HCT116 (cell line): Measurements from ENCODE around the gene CD320. TPM values are rescaled to one million over a fixed set of nuclear protein-coding genes. Genes with fewer than 3 reads are reported as not detected.
"Not testable (repeated sequence)": the region's sequence is repeated elsewhere in the genome, so short reads cannot be mapped to it uniquely, and the experiment has no call there.

ENCODE experiments used
- ATAC-seq: fragments of 200-7000 bp; cut with Tn5 transposase; 2 replicates; pipeline ENCODE4 v1.9.1; 2020; ENCODE audit warnings: mild to moderate bottlenecking, moderate library complexity
- BruUV-seq: library from RNA; stranded (reverse); fragments of 400-500 nt; replicated peaks from 2 replicates; lab custom pipeline; 2021; lab: Mats Ljungman, UMichigan
- CTCF ChIA-PET: fragments of 300-600 bp; sonication (Branson Sonifier 250); formaldehyde crosslinking; loops from one replicate; lab custom pipeline; 2021; ENCODE audit warnings: antibody characterized with exemption; lab: Charles Lee
- POLR2A ChIA-PET: fragments of 300-600, 350-600 bp; sonication (Branson Sonifier 250); formaldehyde crosslinking; loops from one replicate; lab custom pipeline; 2021; ENCODE audit warnings: antibody characterized with exemption; lab: Charles Lee
- RAD21 ChIA-PET, 2 experiments: fragments of 300-600 bp; sonication (Branson Sonifier 250); formaldehyde crosslinking; loops; one replicate each; lab custom pipeline; 2023; ENCODE audit warnings: low total read pairs in 2 of 2; ENCODE audit not compliant: uncharacterized antibody in 2 of 2, unreplicated experiment in 2 of 2, low non-redundant PET in 1 of 2; lab: Charles Lee
- DNase-seq: peaks from one replicate; pipeline ENCODE4 v3.0.0-alpha.2; 2010; ENCODE audit warnings: low read depth, low spot score
- H2AFZ ChIP-seq: fragments of 200-600 bp; shearing (Covaris generic), sonication (generic); 2 replicates; pipeline ENCODE4 v1.6.1; 2017; ENCODE audit warnings: low read depth, mixed run types, mixed read lengths, antibody characterized with exemption, low read length; ENCODE audit not compliant: poor library complexity, severe bottlenecking
- H3K27ac ChIP-seq: 2 replicates; pipeline ENCODE4 v1.5.1; 2012; ENCODE audit warnings: low read depth, low read length
- H3K27me3 ChIP-seq: fragments of 200-600 bp; sonication (generic); 2 replicates; pipeline ENCODE4 v1.6.1; 2016; ENCODE audit warnings: mixed run types, low read length, mixed read lengths; ENCODE audit not compliant: insufficient read depth
- H3K36me3 ChIP-seq, 2 experiments: fragments of 200-500 bp in 1 of 2; fragments of 200-600 bp in 1 of 2; sonication (Bioruptor generic) in 1 of 2; sonication (generic) in 1 of 2; 2 replicates each; pipeline versions ENCODE4 v1.5.1 to v1.6.1; 2014 to 2016; ENCODE audit warnings: low read length in 2 of 2, inconsistent platforms in 1 of 2, mixed read lengths in 1 of 2, mixed run types in 1 of 2; ENCODE audit not compliant: insufficient read depth in 2 of 2, control insufficient read depth in 1 of 2
- H3K4me1 ChIP-seq, 2 experiments: fragments of 200-600 bp in 1 of 2; sonication (generic) in 1 of 2; 2 replicates each; pipeline versions ENCODE4 v1.5.1 to v1.6.1; 2012 to 2017; ENCODE audit warnings: low read length in 2 of 2, inconsistent platforms in 1 of 2, mild to moderate bottlenecking in 1 of 2, mixed read lengths in 1 of 2, mixed run types in 1 of 2, moderate library complexity in 1 of 2; ENCODE audit not compliant: insufficient read depth in 2 of 2, control insufficient read depth in 1 of 2
- H3K4me2 ChIP-seq: fragments of 200-600 bp; sonication (generic); 2 replicates; pipeline ENCODE4 v1.6.1; 2017; ENCODE audit warnings: mixed run types, low read length, mixed read lengths
- H3K4me3 ChIP-seq, 2 experiments: fragments of 200-600 bp in 1 of 2; sonication (generic) in 1 of 2; replicated peaks in 1 of 2; 2 replicates each; pipeline ENCODE4 v1.5.1; 2011 to 2016; ENCODE audit warnings: low read length in 2 of 2, control low read depth in 1 of 2, low read depth in 1 of 2, mild to moderate bottlenecking in 1 of 2, mixed read lengths in 1 of 2, mixed run types in 1 of 2
- H3K79me2 ChIP-seq: fragments of 200-600 bp; sonication (generic); 2 replicates; pipeline ENCODE4 v1.6.1; 2017; ENCODE audit warnings: mild to moderate bottlenecking, mixed run types, low read length, moderate library complexity, mixed read lengths; ENCODE audit not compliant: insufficient read depth
- H3K9ac ChIP-seq: fragments of 200-600 bp; sonication (generic); 2 replicates; pipeline ENCODE4 v1.6.1; 2016; ENCODE audit warnings: low read length, mixed read lengths
- H3K9me2 ChIP-seq: fragments of 200-600 bp; sonication (generic), shearing (Covaris generic); 2 replicates; pipeline ENCODE4 v1.6.1; 2017; ENCODE audit warnings: mixed run types, mild to moderate bottlenecking, moderate library complexity; ENCODE audit not compliant: insufficient read depth
- H3K9me3 ChIP-seq, 2 experiments: fragments of 200-500 bp in 1 of 2; fragments of 200-600 bp in 1 of 2; sonication (Bioruptor generic) in 1 of 2; sonication (generic) in 1 of 2; 2 replicates each; pipeline ENCODE4 v1.6.1; 2014 to 2017; ENCODE audit warnings: low read length in 2 of 2, mixed read lengths in 2 of 2, inconsistent platforms in 1 of 2, low read depth in 1 of 2, mild to moderate bottlenecking in 1 of 2, mixed run types in 1 of 2, moderate library complexity in 1 of 2; ENCODE audit not compliant: control insufficient read depth in 1 of 2, insufficient read depth in 1 of 2
- H4K20me1 ChIP-seq: fragments of 200-600 bp; sonication (generic), shearing (Covaris generic); 2 replicates; pipeline ENCODE4 v1.6.1; 2017; ENCODE audit warnings: mixed run types, mild to moderate bottlenecking, moderate library complexity; ENCODE audit not compliant: insufficient read depth
- CTCF ChIP-seq, 3 experiments: fragments of 200-600 bp in 1 of 3; sonication (generic) in 1 of 3; IDR thresholded peaks in 2 of 3; conservative IDR thresholded peaks in 1 of 3; 2 replicates each; pipeline ENCODE4 v1.5.1; 2012 to 2017; ENCODE audit warnings: low read depth in 2 of 3, low read length in 2 of 3, antibody characterized with exemption in 1 of 3, borderline replicate concordance in 1 of 3, control low read depth in 1 of 3, mild to moderate bottlenecking in 1 of 3, mixed read lengths in 1 of 3, mixed run types in 1 of 3, moderate library complexity in 1 of 3; ENCODE audit not compliant: insufficient read depth in 1 of 3
- EGR1 ChIP-seq: IDR thresholded peaks from 2 replicates; pipeline ENCODE4 v1.6.1; 2012; ENCODE audit warnings: low read depth
- FOSL1 ChIP-seq: IDR thresholded peaks from 2 replicates; pipeline ENCODE4 v1.6.1; 2012; ENCODE audit warnings: low read depth
- JUND ChIP-seq: IDR thresholded peaks from 2 replicates; pipeline ENCODE4 v1.6.1; 2012
- YY1 ChIP-seq: IDR thresholded peaks from 2 replicates; pipeline ENCODE4 v1.6.1; 2011; ENCODE audit warnings: low read length, low read depth, moderate library complexity, mild to moderate bottlenecking; ENCODE audit not compliant: insufficient replicate concordance; ENCODE audit errors: extremely low read depth
- ZNF274 ChIP-seq: fragments of 200-500 bp; sonication (Bioruptor generic); IDR thresholded peaks from 2 replicates; pipeline ENCODE4 v1.6.1; 2014; ENCODE audit warnings: mild to moderate bottlenecking, low read depth, low read length, inconsistent platforms
- intact Hi-C: fragments of 100-400 bp; cut with micrococcal nuclease; formaldehyde crosslinking; loops from 2 replicates; pipeline ENCODE4 v1.10.0; 2022
- total RNA-seq: library from RNA; stranded (reverse); gene quantifications from one replicate; pipeline ENCODE4 v1.2.1, GENCODE V29; 2021; ENCODE audit not compliant: unreplicated experiment

The CD320 gene
- total RNA-seq, 1 experiment from 2014 or later = 86.2 TPM

GRCh38 chr19:8352134-8352827 is 44.1 kb upstream of the CD320 start:
- H3K27me3 ChIP-seq = no peaks in the 10 kb centered on the region
- no peak for DNase-seq
- ChIA-PET POLR2A (interaction anchor here (0.7 to 1.2 kb wide), 2 partner anchors 9 to 15 kb away, joined by 3 to 4 read pairs; partner anchors contain the start of gene KANK3), CTCF (interaction anchor here (0.7 to 4.0 kb wide), 3 partner anchors 11 to 992 kb away, joined by 4 to 20 read pairs (median 14); partner anchors contain the start of gene ANGPTL4), RAD21 (no interaction called here)
- no peak overlapping the region for H3K4me3 ChIP-seq
- H3K4me1 ChIP-seq = peaks cover 25 to 48% of the 10 kb centered on the region in 2 experiments
- no peaks in the 10 kb centered on the region for H3K9me3 ChIP-seq
- no peaks in the 10 kb centered on the region for H3K9me2 ChIP-seq
- no TSS peak for BruUV-seq
- H3K27ac ChIP-seq = no peak overlapping the region
- intact Hi-C loops = loop anchor here (5.0 to 10.0 kb wide), 3 partner anchors 60 to 225 kb away; partner anchors contain the start of genes HNRNPM, MARCHF2 and MYO1F
- H4K20me1 ChIP-seq = no peaks in the 10 kb centered on the region
- H3K4me2 ChIP-seq = no peak overlapping the region
- TF ChIP-seq ZNF274 = no peak
- no peak for TF ChIP-seq JUND
- TF ChIP-seq EGR1 = no peak
- no peak for TF ChIP-seq CTCF (IDR thresholded peaks at IDR 0.05 in 2 of 3, conservative IDR thresholded peaks at IDR 0.05 in 1 of 3; ENCODE audit: borderline replicate concordance in 1 of 3, insufficient read depth in 1 of 3, low read depth in 2 of 3, low read length in 2 of 3)
- no peak for TF ChIP-seq YY1
- no peak for TF ChIP-seq FOSL1
- no peaks in the 10 kb centered on the region for H3K79me2 ChIP-seq
- H3K9ac ChIP-seq = no peak overlapping the region
- no peak for ATAC-seq
- H3K36me3 ChIP-seq = no peaks in the 10 kb centered on the region
- H2AFZ ChIP-seq = no peak overlapping the region

- POLR2A ChIA-PET, BruUV-seq, H3K4me3 ChIP-seq, H2AFZ ChIP-seq, H4K20me1 ChIP-seq, H3K79me2 ChIP-seq, H3K27ac ChIP-seq, CTCF ChIA-PET, H3K9me2 ChIP-seq, ATAC-seq, H3K9ac ChIP-seq, H3K4me2 ChIP-seq, DNase-seq, H3K27me3 ChIP-seq, H3K9me3 ChIP-seq, H3K36me3 ChIP-seq: not testable (repeated sequence)
- intact Hi-C loops = loop anchor here (5.0 to 10.0 kb wide), 3 partner anchors 62 to 228 kb away; partner anchors contain the start of genes HNRNPM, MARCHF2 and MYO1F
- RAD21 ChIA-PET = interaction anchor here in 1 of 2 experiments (0.7 kb wide), 2 partner anchors 41 to 156 kb away, joined by 4 to 6 read pairs; no protein-coding TSS in a partner anchor
- H3K4me1 ChIP-seq = peaks cover 12 to 23% of the 10 kb centered on the region in 2 experiments
Observed at GRCh38 chr19:8349629-8350372, 41.6 kb upstream of the CD320 start.
